HepG2 (cell line): ENCODE data around the gene HLF. TPM values are rescaled to one million over a fixed set of nuclear protein-coding genes. Genes with fewer than 3 reads are reported as not detected.
A peak's percentile ranks its signal among the peaks of the same experiment; 100 is the strongest.

ENCODE experiments used
- ARNT ChIP-seq: fragments of 450-650 bp; IDR thresholded peaks from 2 replicates; pipeline ENCODE4 v1.6.1; 2017
- ATF1 ChIP-seq: IDR thresholded peaks from 2 replicates; pipeline ENCODE4 v1.6.1; 2016; ENCODE audit warnings: mild to moderate bottlenecking, control low read depth
- EHMT2 ChIP-seq: fragments of 200-600 bp; sonication (generic); IDR thresholded peaks from 2 replicates; pipeline ENCODE4 v1.7.0; 2017; ENCODE audit warnings: antibody characterized with exemption, low read depth, low read length, borderline replicate concordance
- HOXA3 ChIP-seq: sonication (generic); formaldehyde crosslinking; IDR thresholded peaks from 2 replicates; pipeline ENCODE4 v1.5.0; 2020; ENCODE audit warnings: missing genetic modification reagents
- POLR2G ChIP-seq: fragments of 200-400 bp; formaldehyde crosslinking; IDR thresholded peaks from 2 replicates; pipeline ENCODE4 v1.6.1; 2018; ENCODE audit warnings: mild to moderate bottlenecking, low read depth, low read length, moderate library complexity
- RNF2 ChIP-seq: fragments of 450-650 bp; conservative IDR thresholded peaks from 2 replicates; pipeline ENCODE4 v1.6.1; 2016; ENCODE audit warnings: low read depth
- TGIF2 ChIP-seq: IDR thresholded peaks from 2 replicates; pipeline ENCODE4 v1.6.1; 2016; ENCODE audit warnings: control low read depth, missing compliant biosample characterization
- THAP11 ChIP-seq: IDR thresholded peaks from 2 replicates; pipeline ENCODE4 v1.6.1; 2016; ENCODE audit warnings: missing biosample characterization, missing genetic modification reagents
- TOE1 ChIP-seq: sonication (generic); formaldehyde crosslinking; IDR thresholded peaks from 2 replicates; pipeline ENCODE4 v1.4.0; 2020; ENCODE audit warnings: mild to moderate bottlenecking, missing genetic modification reagents
- ZBTB33 ChIP-seq: sonication (generic); formaldehyde crosslinking; IDR thresholded peaks from 2 replicates; pipeline ENCODE4 v1.4.0; 2020; ENCODE audit warnings: missing genetic modification reagents
- ZMAT3 ChIP-seq: sonication (generic); formaldehyde crosslinking; conservative IDR thresholded peaks from 2 replicates; pipeline ENCODE4 v1.7.0; 2021; ENCODE audit warnings: missing genetic modification reagents
- ZMYM3 ChIP-seq: sonication (generic); formaldehyde crosslinking; IDR thresholded peaks from 2 replicates; pipeline ENCODE4 v1.5.1; 2020; ENCODE audit warnings: mild to moderate bottlenecking, missing genetic modification reagents
- ZNF512B ChIP-seq: sonication (generic); formaldehyde crosslinking; IDR thresholded peaks from 2 replicates; pipeline ENCODE4 v1.5.1; 2020; ENCODE audit warnings: missing genetic modification reagents, mild to moderate bottlenecking, borderline replicate concordance
- ZNF543 ChIP-seq: sonication (generic); formaldehyde crosslinking; IDR thresholded peaks from 2 replicates; pipeline ENCODE4 v1.4.0; 2020; ENCODE audit warnings: mild to moderate bottlenecking, missing genetic modification reagents
- ZNF597 ChIP-seq: sonication (generic); formaldehyde crosslinking; IDR thresholded peaks from 2 replicates; pipeline ENCODE4 v1.5.0; 2020; ENCODE audit warnings: missing genetic modification reagents
- polyA plus RNA-seq, 8 experiments: library from polyadenylated mRNA; depleted of rRNA in 3 of 8; stranded (reverse) in 7 of 8; unstranded in 1 of 8; fragments of >200 nt; fragmentation: Illumina TruSeq in 4 of 8; extraction: Trizol in 4 of 8; gene quantifications; 2 replicates each; pipeline versions ENCODE4 v1.2.1 to v1.2.3, GENCODE V29; 2011 to 2016; ENCODE audit warnings: low read depth in 4 of 8, missing spikeins in 1 of 8, mixed read lengths in 1 of 8; ENCODE audit not compliant: insufficient read depth in 1 of 8
- total RNA-seq, 5 experiments: library from RNA; depleted of rRNA; stranded (reverse); fragments of >200 nt; fragmentation: Illumina TruSeq; extraction: Trizol; gene quantifications; 2 replicates each; pipeline ENCODE4 v1.2.3, GENCODE V29; 2016; ENCODE audit warnings: low read depth in 1 of 5
- TF ChIP-seq, protein P1 (sequence below): sonication (generic); formaldehyde crosslinking; IDR thresholded peaks from 2 replicates; pipeline ENCODE4 v1.4.0; 2020; ENCODE audit warnings: missing genetic modification reagents
- TF ChIP-seq, protein P2 (sequence below): sonication (generic); formaldehyde crosslinking; conservative IDR thresholded peaks from 2 replicates; pipeline ENCODE4 v1.5.0; 2020; ENCODE audit warnings: missing genetic modification reagents
- TF ChIP-seq, protein P3 (sequence below), 2 experiments: sonication (generic) in 1 of 2; formaldehyde crosslinking in 1 of 2; IDR thresholded peaks; 2 replicates each; pipeline versions ENCODE4 v1.4.0 to v1.6.1; 2018 to 2020; ENCODE audit warnings: missing genetic modification reagents in 2 of 2, borderline replicate concordance in 1 of 2, low read depth in 1 of 2, mild to moderate bottlenecking in 1 of 2, missing biosample characterization in 1 of 2

HLF gene
- total and polyA plus RNA-seq, 2 of the 13 experiments (the other 11 are each of a cell fraction or from before 2014, with no cell fraction given): 202 to 346 TPM

DNA sequence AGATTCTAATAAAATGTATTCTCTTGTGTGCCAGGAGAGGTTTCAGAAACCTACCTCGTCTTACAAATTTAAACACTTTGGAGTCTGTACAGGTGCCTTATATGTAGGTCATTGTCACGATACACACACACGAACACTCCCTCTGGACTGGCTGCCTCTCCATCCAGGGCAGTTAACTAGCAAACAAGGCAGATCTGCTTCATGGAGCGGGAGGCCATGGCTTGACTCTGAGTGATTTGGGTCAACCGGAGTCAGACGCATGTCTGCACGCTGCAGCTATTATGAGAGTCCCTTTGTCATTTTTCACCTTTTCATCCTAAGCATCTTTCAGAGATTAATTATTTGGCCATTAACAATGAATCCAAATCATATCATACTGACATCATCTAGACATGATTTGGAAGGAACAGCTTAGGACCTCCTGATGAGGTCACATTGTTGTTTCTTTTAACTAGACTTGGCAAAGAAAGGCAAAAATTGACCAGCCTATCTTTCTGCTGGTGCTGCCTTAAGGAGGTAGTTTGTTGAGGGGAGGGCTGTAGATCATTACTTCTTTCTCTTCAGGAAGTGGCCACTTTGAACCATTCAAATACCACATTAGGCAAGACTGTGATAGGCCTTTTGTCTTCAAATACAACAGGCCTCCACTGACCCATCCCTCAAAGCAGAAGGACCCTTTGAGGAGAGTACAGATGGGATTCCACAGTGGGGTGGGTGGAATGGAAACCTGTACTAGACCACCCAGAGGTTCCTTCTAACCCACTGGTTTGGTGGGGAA lies 58.9 kb downstream of the HLF start (continued):
- TF ChIP-seq, protein P1, sequence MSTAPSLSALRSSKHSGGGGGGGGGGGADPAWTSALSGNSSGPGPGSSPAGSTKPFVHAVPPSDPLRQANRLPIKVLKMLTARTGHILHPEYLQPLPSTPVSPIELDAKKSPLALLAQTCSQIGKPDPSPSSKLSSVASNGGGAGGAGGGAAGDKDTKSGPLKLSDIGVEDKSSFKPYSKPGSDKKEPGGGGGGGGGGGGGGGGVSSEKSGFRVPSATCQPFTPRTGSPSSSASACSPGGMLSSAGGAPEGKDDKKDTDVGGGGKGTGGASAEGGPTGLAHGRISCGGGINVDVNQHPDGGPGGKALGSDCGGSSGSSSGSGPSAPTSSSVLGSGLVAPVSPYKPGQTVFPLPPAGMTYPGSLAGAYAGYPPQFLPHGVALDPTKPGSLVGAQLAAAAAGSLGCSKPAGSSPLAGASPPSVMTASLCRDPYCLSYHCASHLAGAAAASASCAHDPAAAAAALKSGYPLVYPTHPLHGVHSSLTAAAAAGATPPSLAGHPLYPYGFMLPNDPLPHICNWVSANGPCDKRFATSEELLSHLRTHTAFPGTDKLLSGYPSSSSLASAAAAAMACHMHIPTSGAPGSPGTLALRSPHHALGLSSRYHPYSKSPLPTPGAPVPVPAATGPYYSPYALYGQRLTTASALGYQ (CRISPR knock-in tag): no peak
- TF ChIP-seq ZBTB33 (no peak), ZNF543 (no peak), ATF1 (CRISPR knock-in tag) (no peak), ZNF597 (no peak), RNF2 (no peak), HOXA3 (CRISPR knock-in tag) (no peak), ZMYM3 (CRISPR knock-in tag) (no peak), ZNF512B (CRISPR knock-in tag) (no peak), TGIF2 (no peak), TOE1 (CRISPR knock-in tag) (no peak), ARNT (no peak), THAP11 (no peak), EHMT2 (no peak), ZMAT3 (CRISPR knock-in tag) (no peak), POLR2G (peak; percentile 76)
- TF ChIP-seq, protein P2, sequence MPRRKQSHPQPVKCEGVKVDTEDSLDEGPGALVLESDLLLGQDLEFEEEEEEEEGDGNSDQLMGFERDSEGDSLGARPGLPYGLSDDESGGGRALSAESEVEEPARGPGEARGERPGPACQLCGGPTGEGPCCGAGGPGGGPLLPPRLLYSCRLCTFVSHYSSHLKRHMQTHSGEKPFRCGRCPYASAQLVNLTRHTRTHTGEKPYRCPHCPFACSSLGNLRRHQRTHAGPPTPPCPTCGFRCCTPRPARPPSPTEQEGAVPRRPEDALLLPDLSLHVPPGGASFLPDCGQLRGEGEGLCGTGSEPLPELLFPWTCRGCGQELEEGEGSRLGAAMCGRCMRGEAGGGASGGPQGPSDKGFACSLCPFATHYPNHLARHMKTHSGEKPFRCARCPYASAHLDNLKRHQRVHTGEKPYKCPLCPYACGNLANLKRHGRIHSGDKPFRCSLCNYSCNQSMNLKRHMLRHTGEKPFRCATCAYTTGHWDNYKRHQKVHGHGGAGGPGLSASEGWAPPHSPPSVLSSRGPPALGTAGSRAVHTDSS (CRISPR knock-in tag): no peak
- TF ChIP-seq, protein P3, sequence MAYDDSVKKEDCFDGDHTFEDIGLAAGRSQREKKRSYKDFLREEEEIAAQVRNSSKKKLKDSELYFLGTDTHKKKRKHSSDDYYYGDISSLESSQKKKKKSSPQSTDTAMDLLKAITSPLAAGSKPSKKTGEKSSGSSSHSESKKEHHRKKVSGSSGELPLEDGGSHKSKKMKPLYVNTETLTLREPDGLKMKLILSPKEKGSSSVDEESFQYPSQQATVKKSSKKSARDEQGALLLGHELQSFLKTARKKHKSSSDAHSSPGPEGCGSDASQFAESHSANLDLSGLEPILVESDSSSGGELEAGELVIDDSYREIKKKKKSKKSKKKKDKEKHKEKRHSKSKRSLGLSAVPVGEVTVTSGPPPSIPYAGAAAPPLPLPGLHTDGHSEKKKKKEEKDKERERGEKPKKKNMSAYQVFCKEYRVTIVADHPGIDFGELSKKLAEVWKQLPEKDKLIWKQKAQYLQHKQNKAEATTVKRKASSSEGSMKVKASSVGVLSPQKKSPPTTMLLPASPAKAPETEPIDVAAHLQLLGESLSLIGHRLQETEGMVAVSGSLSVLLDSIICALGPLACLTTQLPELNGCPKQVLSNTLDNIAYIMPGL (CRISPR knock-in tag; IDR thresholded peaks at IDR 0.05; ENCODE audit: borderline replicate concordance in 1 of 2, low read depth in 1 of 2): no peak
